ENCODE data around the gene PHF12.

PHF12 gene

DNA sequence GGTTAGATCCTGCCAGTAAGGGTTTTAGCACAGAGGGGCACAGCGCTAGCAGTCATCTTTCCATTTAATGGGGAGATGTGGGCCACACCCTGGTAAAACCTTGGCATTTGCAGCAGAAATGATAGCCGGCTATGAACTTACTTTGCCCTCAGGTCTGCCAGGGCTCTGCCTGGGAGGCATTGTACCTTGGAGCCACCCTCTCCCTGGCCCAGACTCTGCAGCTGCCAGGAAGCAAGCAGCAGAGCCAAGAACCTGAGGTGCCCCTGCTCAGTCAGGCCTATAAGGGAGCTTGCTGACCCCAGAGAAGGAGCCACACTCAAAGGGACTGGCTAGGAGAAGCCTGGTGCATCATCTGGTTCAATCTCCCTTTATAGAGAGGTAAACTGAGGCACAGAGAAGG is 23.7 kb upstream of the PHF12 start:
- no peak for DNase-seq

DNA sequence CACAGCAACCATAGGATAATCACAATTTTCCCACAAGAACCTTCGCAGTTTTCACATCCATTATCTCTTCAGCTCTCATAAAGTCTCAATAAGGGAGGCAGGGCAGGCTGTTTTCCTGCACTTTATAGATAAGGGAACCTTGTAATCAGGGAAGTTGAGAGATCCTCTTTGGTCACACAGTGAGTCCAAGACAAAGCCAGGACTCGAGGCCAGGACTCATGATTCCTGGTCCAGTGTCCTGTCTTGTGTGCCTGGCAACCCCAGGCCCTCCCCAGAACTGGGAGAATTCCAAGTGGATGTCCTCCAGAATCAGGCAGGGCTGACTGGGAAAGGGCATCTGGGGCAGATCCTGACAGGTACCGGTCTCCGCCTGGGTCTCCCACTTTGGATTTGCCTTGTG is 23.1 kb upstream of the PHF12 start:
- no peak for DNase-seq

DNA sequence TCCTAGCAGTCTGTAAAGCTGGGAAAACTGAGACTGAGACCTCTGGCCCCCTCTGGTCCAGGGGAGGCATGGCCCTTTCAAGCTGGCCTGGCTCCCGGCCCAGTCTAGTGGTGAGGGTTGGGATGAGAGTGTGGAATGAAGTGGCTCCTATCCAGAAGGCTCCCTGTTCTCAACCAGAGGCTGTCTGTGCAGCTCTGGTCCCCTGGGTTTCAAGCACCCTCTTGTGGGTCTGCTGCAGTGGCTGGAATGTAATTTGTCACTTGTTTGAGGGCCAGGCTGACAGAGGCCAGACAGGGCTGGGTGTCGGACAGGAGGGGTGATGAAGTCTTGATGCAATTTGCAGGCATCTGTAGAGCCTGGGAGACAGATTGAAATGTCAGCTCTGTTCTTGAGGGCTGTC is 22.1 kb upstream of the PHF12 start:
- no peak for DNase-seq

DNA sequence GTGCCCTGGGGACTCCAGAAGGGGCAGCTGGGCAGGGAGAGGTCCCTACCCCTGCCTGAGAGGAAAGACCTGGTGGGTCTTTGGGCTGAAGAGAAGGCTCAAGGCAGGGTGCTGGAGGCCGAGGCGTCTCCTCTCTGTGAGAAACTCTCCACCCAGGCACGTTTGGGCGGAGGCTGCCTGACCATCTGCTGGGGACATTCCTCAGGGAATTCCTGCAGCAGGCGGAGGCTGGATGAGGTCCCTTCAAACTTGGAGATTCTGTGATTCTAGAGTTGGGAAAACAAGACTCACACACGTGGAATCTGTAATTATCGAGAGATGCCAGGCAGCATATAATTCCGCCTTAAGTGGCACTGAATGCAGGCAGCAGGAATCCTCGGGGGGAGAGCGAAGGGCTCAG is 21.1 kb upstream of the PHF12 start:
- DNase-seq: no peak

DNA sequence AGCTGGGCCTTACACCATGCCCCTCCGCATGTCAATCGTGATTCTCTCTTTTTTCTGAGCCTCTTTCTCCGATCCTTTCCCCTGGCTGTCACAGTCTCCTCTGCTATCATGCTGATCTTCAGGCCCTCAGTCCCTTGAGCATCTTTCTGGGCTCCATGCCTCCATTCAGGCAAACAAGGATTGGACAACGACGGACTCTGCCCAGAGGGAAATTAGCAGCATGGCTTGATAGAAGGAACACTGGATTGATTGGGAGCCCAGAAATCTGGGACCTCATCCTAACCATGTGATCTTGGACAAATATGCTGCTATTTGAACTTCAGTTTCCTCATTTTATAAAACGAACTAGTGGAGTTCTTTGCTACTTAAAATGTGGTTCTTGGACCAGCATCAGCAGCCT is 19.6 kb upstream of the PHF12 start:
- no peak for DNase-seq

DNA sequence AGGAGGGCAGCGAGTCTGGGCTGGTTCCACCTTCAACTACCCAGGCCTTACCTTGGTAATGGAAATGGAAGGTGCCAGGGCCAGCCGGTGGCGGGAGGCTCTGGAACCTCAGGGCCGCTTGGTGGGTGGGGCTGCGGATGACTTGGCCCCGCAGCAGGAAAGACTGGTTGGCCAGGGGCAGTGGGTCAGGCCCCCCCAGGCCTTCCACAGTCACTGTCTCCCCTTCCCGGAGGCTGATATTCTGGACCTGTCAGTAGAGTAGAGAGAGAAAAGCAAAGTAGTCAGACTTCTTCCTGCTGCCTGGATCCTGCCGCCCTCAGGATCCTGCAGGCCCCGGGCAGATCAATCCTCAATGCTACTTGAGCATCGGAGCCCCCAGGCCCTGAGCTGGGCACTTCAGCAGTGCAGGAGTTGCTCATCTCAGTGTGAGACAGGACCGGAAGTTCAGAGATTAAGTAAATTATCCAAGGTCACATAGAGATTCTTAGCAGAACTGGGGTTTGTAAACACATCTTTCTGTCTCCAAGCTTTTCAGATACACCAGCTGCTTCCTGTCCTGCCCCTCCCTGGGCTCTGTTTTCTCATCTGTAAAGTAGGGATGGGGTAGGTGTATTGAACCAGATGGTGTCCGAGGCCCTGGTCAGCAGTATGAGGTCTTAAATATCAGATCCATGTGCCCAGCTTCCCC is 18.5 kb upstream of the PHF12 start:
- no peak for DNase-seq

DNA sequence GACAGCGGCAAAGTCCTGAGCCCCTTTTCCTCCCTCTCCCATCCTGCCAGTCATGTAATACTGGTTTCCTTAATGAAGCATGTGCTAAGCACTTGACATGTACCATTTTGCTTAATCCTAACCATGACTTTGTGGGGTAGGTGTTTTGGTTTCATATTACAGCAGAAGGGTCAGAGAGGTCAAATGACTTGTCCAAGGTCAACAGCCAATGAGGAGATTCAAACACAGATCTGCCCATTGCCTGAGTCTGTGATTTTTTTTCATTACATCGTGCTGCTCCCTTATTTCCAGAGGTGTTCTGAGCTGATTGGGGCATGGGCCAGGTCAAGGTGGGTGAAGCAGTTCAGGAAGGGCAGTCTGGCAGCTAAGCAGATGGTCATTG is 17.6 kb upstream of the PHF12 start:
- no peak for DNase-seq

DNA sequence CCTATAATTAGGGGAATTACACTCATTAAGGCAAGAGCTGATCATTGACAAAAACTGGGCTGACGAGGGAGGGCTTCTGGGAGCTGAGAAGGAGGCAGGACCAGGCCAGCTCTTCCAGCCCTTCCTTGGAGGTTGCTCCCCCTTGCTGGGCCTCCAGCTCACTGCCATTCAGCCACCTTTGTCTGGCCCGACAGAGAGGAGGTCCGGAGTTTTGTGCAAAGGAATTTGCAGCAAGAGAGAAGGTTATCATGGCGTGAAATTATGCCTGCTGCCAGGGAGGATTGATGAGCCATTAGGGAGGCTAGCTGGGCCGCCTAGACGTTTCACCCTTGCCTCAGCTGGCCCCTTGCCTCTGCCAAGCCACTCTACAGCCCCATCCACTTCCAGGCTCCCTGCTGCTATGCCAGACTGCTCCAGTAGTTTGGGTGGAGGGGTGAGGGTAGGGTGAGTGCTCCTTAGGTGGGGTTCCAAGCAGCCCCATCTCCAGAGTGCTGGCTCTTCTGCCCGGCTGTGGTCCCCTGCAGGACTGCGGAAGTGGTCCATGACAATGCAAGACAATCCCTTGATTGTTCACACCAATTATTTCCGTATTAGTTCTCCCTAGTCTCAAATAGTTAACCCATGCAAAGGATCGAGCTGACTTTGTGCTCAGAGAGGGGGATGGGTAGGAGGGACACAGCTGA is 17.1 kb upstream of the PHF12 start:
- DNase-seq: no peak

DNA sequence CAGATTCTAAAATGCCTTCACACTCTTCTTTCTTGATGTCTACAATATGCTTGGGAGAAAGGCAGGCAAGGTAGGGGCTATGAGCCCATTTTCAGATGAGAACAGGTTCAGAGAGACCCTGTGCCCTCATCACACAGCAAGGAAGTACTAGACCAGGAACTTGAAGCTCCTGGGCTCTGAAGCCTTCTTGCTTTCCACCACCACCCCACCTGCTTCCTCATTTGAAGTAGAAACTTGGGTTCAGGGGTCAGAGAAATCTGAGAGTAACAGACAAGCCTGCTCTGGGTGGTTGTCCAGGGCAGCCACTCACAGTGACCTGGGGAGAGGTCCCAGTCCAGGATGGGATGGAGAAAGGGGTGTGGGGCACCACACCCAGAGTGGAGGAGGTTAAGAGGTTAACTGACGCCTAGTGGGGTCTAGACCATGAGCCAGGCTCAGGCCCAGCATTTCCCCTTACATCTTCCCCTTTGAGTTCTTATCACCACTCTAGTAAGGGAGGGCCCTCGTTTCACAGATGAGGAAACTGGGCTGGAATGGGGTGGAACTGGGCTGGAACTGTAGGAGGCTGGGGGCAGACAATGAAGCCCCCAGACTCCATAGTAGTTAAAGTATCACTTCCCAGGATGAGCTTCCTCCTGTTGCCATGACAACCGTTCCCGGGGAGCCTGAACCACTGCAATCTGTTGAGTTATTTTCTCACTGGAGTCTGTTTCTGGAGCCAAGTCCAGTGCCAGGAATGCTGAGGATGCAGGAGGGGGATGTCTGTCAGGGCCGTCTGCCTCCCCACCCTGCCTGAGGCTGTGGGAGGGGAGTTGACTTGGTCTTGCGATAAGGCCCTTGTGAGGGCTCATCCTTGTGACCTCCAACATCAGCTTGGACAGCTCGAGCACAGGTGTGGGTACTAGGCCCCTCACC is 16.2 kb upstream of the PHF12 start:
- DNase-seq: no peak

DNA sequence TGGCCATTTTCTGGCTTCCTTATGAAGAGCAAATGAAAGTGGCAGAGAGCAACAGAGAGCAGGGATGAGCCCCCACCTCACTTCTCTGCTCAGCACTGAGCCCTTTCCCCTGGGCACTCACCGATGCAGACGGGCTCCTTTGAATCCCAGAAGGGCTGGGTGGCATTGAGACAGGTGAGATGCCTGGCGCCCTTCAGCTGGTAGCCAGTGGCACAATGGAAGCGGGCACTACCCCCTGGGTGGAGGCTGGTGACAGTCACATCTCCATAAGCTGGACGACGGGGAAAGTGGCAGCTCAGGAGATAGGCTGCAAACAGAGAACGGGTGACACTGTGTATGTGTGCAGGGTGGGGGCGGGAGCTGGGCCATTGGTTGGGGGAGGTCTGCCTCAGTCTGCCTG is 12.5 kb upstream of the PHF12 start:
- DNase-seq: no peak

DNA sequence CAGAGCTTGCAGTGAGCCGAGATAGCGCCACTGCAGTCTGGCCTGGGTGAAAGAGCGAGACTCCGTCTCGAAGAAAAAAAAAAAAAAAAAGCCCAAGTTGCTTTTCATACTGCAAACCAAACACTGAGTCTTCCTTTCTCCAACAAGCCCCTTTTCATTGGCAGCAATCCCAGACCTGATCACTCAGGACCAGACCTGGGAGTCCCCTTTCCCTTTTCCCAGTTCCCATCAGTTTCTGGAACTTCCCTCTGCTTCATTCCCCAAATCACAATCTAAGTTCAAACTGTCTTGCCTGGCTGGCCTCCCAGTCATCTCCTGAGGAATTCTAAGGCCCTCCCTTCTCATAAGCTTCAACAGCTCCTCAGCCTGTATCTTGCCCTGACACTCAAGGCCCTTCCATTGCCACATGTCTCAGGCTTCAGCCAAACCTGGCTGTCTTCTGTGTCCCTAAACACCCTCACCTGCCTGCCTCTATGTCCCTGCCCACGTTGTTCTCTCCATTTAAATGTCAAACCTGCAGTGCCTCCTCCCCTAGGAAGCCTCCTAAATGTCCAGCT is 11.8 kb upstream of the PHF12 start:
- DNase-seq: no peak

DNA sequence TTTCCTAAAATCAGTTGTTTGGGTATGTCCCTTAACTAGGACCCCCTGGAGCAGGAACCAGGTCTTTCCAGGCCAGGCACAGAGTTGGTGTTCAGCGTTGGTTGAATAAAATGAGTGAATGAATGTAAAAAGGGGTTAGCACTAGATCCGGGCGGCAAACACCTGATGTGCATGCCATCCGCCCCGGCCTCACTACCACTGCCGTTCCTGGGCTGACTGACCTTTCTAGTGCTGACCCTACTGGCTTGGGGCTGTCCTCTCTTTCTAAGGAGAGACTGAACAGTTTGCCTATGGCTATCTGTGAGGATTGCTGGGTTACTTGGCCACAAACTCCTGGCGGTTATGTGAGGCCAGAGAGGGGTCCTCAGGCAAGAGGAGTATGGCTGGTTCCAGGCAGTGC is 10.1 kb upstream of the PHF12 start:
- DNase-seq: no peak

DNA sequence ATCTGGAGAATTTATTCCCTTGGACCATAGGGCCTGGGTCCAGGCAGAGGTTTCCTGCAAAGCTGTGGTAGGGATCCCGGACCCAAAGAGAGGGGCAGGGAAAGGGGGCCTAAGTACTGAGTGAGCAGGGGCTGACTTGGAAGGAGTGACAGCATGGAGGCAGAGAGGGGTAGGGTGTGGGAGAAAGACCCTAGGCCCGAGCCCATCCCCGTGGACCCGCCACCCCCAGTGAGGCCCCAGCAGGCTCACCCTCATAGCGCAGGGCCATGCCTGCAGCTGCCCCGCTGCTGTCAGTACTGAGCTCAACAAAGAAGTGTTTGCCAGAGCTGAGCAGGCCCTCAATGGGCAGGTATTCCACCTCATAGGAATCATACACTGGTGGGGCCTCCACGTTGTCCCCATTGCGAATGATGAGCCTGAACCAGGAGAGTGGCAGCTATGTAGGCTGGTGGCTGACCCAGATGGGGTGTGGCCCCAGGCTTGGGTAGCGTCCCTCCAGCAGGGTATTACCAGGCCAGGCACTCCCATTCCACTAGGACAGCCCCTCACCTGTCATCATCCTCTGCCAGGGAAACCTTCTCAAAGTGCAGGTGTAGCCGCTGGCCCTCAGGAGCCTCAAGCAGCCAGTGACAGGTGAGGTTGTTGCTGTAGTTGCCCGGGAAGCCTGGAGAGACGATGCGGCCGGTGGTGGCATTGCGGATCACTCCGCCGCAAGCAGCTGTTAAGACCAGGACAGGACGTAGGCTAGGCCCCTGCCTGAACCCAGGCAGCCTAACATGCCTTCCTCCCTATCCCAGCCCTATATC is 9.1 kb upstream of the PHF12 start:
- no peak for DNase-seq

DNA sequence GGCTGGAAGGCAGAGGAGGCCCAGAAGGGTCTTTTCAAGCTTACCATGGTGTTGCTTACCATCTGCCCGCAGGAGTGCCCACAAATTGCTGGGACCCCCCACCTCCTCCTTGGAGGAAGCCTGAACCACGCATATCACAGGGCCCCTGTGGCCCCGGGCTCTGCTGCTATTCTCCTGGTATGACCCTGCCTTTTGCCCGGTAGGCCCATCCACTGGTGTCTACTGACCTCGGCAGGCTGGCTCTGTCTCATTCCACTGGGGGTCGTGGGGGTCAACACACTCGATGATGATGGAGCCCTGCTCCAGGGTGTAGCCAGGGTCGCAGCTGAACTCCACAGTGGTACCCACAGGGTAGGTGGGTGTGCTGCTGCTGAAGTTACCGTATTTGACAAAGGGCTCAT is 8.2 kb upstream of the PHF12 start:
- DNase-seq: no peak

DNA sequence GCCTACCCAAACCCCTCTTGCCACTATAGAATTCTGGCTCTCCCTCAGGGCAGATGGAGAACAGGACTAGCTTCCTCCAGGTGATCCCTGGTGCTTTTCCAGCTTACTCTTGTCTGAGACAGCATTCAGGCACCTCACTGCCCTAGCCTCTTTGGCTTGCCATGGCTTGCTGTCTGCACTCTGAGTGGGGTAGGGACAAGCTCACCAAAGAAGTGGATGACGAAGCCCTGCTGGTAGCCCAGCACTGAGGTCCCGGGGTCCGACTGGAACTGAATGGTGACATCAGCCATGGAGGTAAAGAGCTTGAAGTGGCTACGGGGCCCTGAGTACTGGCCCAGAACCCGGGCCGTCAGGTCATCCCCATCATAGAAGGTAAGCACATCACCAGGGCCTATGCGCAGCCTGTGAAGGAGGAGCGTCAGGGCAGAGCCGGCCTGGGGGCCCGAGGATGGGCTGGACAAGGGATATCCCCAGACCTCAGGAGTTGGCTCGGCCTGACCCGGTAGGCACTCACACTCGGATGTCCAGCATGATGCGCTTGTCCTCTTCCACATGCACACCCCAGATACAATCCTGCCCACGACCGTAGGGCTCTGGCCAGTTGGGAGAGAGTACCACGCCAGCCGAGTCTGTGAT is 7.6 kb upstream of the PHF12 start:
- DNase-seq: no peak

DNA sequence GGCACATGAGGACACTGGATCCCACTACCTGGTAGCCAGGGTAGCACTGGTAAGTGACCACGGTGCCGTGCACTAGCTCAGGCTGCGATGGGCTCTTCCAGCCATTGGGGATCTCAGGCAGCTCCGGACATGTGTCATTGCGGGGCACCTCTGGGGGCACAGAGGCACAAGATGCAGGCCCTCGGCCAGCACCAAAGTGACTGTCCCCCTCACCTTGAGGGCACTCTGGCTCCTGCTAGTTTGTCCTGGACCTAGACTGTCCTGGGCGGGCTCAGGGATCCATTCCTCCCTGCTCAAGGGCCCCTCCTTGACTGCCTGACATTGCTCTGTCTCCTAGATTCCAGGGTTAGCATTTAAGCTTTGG is 6.7 kb upstream of the PHF12 start:
- DNase-seq: no peak

DNA sequence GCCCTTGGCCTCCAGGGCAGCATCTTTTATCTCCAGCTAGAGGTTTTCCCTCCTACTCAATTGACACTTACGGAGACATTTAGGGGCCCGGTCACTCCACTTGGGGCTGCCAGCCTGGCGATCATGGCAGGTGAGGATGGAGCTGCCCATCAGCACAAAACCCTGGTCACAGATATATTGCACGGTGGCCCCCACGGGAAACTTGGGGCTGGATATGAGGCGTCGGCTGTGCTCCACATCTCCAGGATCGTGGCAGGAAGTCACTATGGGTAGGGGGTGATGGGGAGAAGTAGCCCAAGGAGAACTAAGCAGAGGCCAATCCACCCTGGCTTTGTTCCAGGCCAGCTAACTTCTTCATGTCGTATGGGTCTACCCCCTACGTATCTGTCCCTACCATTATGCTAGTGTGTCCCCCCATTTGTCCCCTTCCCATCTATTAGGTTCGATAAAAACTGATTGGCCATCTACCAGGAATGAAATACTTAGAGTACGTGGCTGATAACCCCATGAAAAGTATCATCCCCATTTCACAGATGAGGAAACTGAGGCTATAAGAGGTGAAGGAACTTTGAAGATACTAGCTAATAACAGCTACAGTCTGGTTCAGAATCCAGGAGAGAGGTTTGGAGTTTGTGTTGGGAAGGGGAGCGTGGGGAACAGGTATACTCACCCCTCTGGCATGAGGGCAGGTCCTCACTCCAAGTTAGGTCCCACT is 6.1 kb upstream of the PHF12 start:
- no peak for DNase-seq

DNA sequence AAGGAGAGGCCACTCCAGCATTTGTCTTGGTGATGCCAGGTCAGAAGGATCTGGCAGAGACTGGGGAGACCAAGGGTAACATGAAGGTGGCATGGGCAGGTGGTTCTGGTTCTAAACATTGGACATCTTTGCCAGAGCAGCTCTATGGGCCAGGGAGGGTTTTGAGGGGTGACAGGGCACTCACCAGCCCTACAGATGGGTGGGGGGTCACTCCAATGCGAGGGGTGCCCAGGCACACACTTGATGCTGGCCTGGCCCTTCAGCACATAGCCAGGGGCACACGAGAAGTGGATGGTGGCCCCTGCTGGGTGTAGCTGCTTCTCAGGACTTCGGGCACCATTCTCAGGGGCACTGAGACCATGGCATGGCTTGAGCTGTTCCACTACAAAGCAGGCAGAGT is 5.5 kb upstream of the PHF12 start:
- no peak for DNase-seq

DNA sequence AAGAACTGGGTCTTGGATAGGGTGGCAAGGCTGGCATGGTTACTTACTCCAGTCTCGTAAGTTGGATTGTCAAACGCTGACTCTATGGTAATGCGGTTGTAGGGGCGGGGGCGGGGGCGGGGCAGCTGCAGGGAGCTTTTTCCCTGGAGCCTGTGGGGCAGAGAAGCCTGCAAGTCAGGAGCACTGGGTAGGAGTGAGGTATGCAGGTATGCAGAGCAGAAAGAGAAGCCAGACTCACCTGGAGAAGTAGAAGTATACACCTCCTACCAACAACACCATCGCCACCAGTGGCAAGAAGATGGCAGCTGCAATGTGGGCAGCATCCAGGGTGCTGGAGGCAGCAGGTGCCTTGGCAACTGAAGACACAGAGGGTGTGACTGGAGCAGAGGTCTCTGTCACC is 4.8 kb upstream of the PHF12 start:
- DNase-seq: no peak

DNA sequence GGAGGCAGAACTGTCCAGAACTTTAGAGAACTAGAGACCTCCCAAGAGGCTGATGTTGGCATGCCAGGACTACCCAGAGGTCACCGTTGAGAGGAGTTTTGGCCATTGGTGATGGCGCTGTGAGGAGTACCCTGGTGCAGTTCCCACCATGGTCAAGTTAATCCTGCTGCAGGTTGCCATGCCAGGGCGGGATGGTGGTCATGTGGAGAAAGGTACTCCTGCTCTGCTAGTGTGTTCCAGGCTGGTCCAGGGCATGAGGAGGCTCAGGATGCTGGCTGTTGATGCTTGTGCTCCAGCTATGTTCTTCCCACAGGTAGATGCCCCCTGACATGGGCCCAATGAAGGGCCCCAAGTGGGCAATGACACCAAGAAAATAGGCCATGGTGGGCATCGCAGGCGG is 4.1 kb upstream of the PHF12 start:
- no peak for DNase-seq

DNA sequence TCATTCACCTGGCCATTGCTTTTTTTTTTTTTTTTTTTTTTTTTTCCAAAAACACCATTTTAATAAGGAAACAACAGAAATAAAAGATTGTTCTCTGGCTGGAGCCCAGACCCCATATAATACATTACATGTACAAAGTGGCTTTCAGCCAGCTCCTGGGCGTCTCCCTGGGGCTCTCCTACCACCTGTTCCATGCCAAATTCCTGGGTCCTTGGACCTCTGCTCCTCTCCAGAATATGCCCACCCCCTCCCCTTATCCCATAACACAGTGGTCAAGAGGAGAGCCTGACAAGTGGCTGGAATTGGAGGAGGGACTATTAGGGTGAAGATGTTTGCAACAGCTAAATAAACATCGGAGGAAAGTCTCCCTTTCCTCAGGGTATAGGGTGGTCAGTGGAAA is 3.6 kb upstream of the PHF12 start:
- no peak for DNase-seq
